Measurements from ENCODE around the gene DOCK2.

The DOCK2 gene

DNA sequence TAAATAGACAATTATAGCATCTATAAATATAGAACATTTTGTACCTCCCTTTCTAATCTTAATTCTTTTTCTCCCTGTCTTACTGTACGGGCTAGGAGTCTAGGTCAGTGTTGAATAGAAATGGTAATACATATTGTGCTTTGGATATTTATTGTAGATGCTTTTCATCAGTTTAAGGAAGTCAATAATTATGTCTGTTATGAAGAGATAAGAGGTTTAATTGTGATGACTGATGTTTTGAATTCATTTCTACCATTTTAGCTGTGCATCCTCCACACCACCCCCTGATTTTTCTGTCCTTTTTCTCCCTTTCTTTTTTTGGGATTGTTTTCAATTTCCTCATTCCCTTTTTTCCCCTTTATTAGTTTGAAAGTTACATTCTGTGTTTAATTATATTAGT is 95.8 kb downstream of the DOCK2 start:
- Histone ChIP-seq H3K27me3 (ENCODE audit: control insufficient read depth in 3 of 3, insufficient read depth in 3 of 3, low read depth in 1 of 3, low read length in 3 of 3) (no peaks in the 10 kb centered on the region), H2BK12ac (ENCODE audit: low read length) (no peak overlapping the region), H2BK120ac (ENCODE audit: low read depth, low read length) (no peak overlapping the region), H3K4me3 (ENCODE audit: low read length in 2 of 2) (no peak overlapping the region), H3K23ac (ENCODE audit: low read depth, low read length, poor library complexity) (no peak overlapping the region), H2BK5ac (ENCODE audit: low read length) (no peak overlapping the region), H3K27ac (replicated peaks; ENCODE audit: low read length) (no peak overlapping the region), H2AFZ (ENCODE audit: low read length) (no peak overlapping the region), H2BK15ac (ENCODE audit: low read length) (no peak overlapping the region), H3K18ac (ENCODE audit: low read length) (no peak overlapping the region), H4K91ac (ENCODE audit: low read depth, low read length, poor library complexity) (no peak overlapping the region), H3K9ac (ENCODE audit: low read depth, low read length, poor library complexity) (no peak overlapping the region), H2AK5ac (ENCODE audit: low read depth, low read length) (no peak overlapping the region), H3K4ac (ENCODE audit: low read length) (no peak overlapping the region), H3K79me1 (ENCODE audit: low read depth, low read length) (no peaks in the 10 kb centered on the region), H3K14ac (ENCODE audit: low read length) (no peak overlapping the region), H4K8ac (ENCODE audit: low read depth, low read length) (no peak overlapping the region), H3K4me1 (ENCODE audit: control insufficient read depth in 2 of 2, insufficient read depth in 1 of 2, low read depth in 1 of 2, low read length in 2 of 2) (no peaks in the 10 kb centered on the region), H3K9me3 (replicated peaks in 1 of 2; ENCODE audit: control insufficient read depth in 2 of 2, insufficient read depth in 1 of 2, low read depth in 1 of 2, low read length in 2 of 2) (no peaks in the 10 kb centered on the region), H3K4me2 (ENCODE audit: insufficient read depth, low read length, poor library complexity, severe bottlenecking) (no peak overlapping the region), H3K36me3 (replicated peaks in 1 of 2; ENCODE audit: control insufficient read depth in 2 of 2, insufficient read depth in 2 of 2, low read length in 2 of 2) (no peaks in the 10 kb centered on the region)
- no CpG with 5 or more reads among the region's 1 CpG for WGBS, 2 donors (ENCODE audit: extremely low coverage in 2 of 2, insufficient read length in 2 of 2, insufficient replicate concordance in 1 of 2)
- DNase-seq (ENCODE audit: low spot score) = no peak

DNA sequence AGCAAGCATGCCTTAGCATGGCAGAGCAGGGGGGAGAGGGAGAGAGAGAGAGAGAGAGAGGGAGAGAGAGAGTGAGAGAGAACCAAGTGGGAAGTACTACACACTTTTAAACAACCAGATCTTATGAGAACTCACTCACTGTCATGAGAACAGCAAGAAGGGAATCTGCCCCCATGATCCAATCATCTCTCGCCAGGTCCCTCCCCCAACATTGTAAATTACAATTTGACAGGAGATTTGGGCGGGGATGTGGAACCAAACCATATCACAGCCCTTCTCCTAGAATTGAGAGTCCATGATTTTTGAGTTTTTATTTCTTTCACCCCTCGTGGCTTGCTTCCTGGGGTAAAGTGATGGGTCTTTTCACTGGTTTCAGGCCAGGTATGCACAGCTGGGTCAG is 98.8 kb downstream of the DOCK2 start:
- no peaks in the 10 kb centered on the region for H3K27me3 ChIP-seq (ENCODE audit: control insufficient read depth in 3 of 3, insufficient read depth in 3 of 3, low read depth in 1 of 3, low read length in 3 of 3)
- H3K27ac ChIP-seq (replicated peaks; ENCODE audit: low read length) = no peak overlapping the region
- H2BK12ac ChIP-seq (ENCODE audit: low read length) = no peak overlapping the region
- H3K18ac ChIP-seq (ENCODE audit: low read length) = no peak overlapping the region
- no peak overlapping the region for H3K23ac ChIP-seq (ENCODE audit: low read depth, low read length, poor library complexity)
- no peaks in the 10 kb centered on the region for H3K79me1 ChIP-seq (ENCODE audit: low read depth, low read length)
- no peak overlapping the region for H4K8ac ChIP-seq (ENCODE audit: low read depth, low read length)
- no peak overlapping the region for H3K4ac ChIP-seq (ENCODE audit: low read length)
- H2BK15ac ChIP-seq (ENCODE audit: low read length) = no peak overlapping the region
- H2BK120ac ChIP-seq (ENCODE audit: low read depth, low read length) = no peak overlapping the region
- H2AK5ac ChIP-seq (ENCODE audit: low read depth, low read length) = no peak overlapping the region
- no peak for DNase-seq (ENCODE audit: low spot score)
- WGBS, 2 donors (ENCODE audit: extremely low coverage in 2 of 2, insufficient read length in 2 of 2, insufficient replicate concordance in 1 of 2) = no CpG with 5 or more reads among the region's 3 CpGs
- H2BK5ac ChIP-seq (ENCODE audit: low read length) = no peak overlapping the region
- H3K4me3 ChIP-seq (ENCODE audit: low read length in 2 of 2) = no peak overlapping the region
- H3K9me3 ChIP-seq (replicated peaks in 1 of 2; ENCODE audit: control insufficient read depth in 2 of 2, insufficient read depth in 1 of 2, low read depth in 1 of 2, low read length in 2 of 2) = no peaks in the 10 kb centered on the region
- no peak overlapping the region for H2AFZ ChIP-seq (ENCODE audit: low read length)
- no peak overlapping the region for H3K4me2 ChIP-seq (ENCODE audit: insufficient read depth, low read length, poor library complexity, severe bottlenecking)
- H3K14ac ChIP-seq (ENCODE audit: low read length) = no peak overlapping the region
- H3K4me1 ChIP-seq (ENCODE audit: control insufficient read depth in 2 of 2, insufficient read depth in 1 of 2, low read depth in 1 of 2, low read length in 2 of 2) = no peaks in the 10 kb centered on the region
- no peak overlapping the region for H4K91ac ChIP-seq (ENCODE audit: low read depth, low read length, poor library complexity)
- H3K36me3 ChIP-seq (replicated peaks in 1 of 2; ENCODE audit: control insufficient read depth in 2 of 2, insufficient read depth in 2 of 2, low read length in 2 of 2) = no peaks in the 10 kb centered on the region
- H3K9ac ChIP-seq (ENCODE audit: low read depth, low read length, poor library complexity) = no peak overlapping the region

DNA sequence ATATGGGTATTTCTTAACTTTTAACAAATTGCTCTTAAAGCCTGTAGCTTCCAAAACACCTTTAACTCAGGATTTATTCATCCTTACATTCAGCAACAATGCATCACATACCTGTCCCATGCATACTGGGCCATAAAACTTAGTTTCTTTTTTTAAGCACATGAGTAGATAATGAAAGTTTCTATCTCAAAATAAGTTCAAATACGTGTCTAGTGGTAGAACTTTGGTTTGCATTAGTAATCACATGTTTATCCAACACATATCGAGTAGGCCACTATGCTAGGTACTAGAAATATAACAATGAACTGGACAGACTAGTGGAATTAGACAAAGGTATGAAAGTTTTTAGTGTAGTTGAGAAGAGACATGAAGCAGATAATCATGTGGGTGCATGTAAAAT is 99.6 kb downstream of the DOCK2 start:
- H2BK5ac ChIP-seq (ENCODE audit: low read length) = no peak overlapping the region
- no peaks in the 10 kb centered on the region for H3K79me1 ChIP-seq (ENCODE audit: low read depth, low read length)
- no peak overlapping the region for H4K91ac ChIP-seq (ENCODE audit: low read depth, low read length, poor library complexity)
- H3K27me3 ChIP-seq (ENCODE audit: control insufficient read depth in 3 of 3, insufficient read depth in 3 of 3, low read depth in 1 of 3, low read length in 3 of 3) = no peaks in the 10 kb centered on the region
- H3K27ac ChIP-seq (replicated peaks; ENCODE audit: low read length) = no peak overlapping the region
- H3K4me1 ChIP-seq (ENCODE audit: control insufficient read depth in 2 of 2, insufficient read depth in 1 of 2, low read depth in 1 of 2, low read length in 2 of 2) = no peaks in the 10 kb centered on the region
- no peak overlapping the region for H3K23ac ChIP-seq (ENCODE audit: low read depth, low read length, poor library complexity)
- no peak overlapping the region for H2AK5ac ChIP-seq (ENCODE audit: low read depth, low read length)
- no peak overlapping the region for H3K4ac ChIP-seq (ENCODE audit: low read length)
- no peaks in the 10 kb centered on the region for H3K36me3 ChIP-seq (replicated peaks in 1 of 2; ENCODE audit: control insufficient read depth in 2 of 2, insufficient read depth in 2 of 2, low read length in 2 of 2)
- H3K4me3 ChIP-seq (ENCODE audit: low read length in 2 of 2) = no peak overlapping the region
- H3K18ac ChIP-seq (ENCODE audit: low read length) = no peak overlapping the region
- WGBS, 2 donors (ENCODE audit: extremely low coverage in 2 of 2, insufficient read length in 2 of 2, insufficient replicate concordance in 1 of 2) = no CpG with 5 or more reads among the region's 2 CpGs
- no peak overlapping the region for H2BK12ac ChIP-seq (ENCODE audit: low read length)
- no peaks in the 10 kb centered on the region for H3K9me3 ChIP-seq (replicated peaks in 1 of 2; ENCODE audit: control insufficient read depth in 2 of 2, insufficient read depth in 1 of 2, low read depth in 1 of 2, low read length in 2 of 2)
- H2AFZ ChIP-seq (ENCODE audit: low read length) = no peak overlapping the region
- H3K9ac ChIP-seq (ENCODE audit: low read depth, low read length, poor library complexity) = no peak overlapping the region
- no peak overlapping the region for H4K8ac ChIP-seq (ENCODE audit: low read depth, low read length)
- no peak overlapping the region for H3K4me2 ChIP-seq (ENCODE audit: insufficient read depth, low read length, poor library complexity, severe bottlenecking)
- H2BK15ac ChIP-seq (ENCODE audit: low read length) = no peak overlapping the region
- no peak overlapping the region for H2BK120ac ChIP-seq (ENCODE audit: low read depth, low read length)
- no peak overlapping the region for H3K14ac ChIP-seq (ENCODE audit: low read length)
- DNase-seq (ENCODE audit: low spot score) = no peak

DNA sequence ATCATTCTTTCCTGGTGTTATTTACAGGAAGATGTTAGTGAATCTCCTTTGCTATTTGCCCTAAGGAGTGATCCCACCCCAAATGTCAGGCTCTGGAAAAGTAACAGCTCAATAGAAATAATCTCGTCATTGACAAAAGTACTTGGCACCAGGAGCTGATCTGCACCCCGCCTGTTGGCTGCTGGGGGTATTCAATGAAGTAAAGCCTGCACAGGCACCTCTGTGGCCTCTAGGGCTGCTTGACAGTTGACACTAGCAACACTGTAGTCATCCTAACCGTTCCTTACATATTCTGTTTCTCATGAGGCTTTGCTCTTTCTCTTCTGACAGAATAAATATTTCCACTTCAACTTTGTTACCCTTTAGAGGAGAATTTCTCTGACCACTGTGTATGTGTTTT is 103.4 kb downstream of the DOCK2 start:
- H3K27me3 ChIP-seq (ENCODE audit: control insufficient read depth in 3 of 3, insufficient read depth in 3 of 3, low read depth in 1 of 3, low read length in 3 of 3) = no peaks in the 10 kb centered on the region
- no peak overlapping the region for H2BK120ac ChIP-seq (ENCODE audit: low read depth, low read length)
- no peak overlapping the region for H3K27ac ChIP-seq (replicated peaks; ENCODE audit: low read length)
- H3K79me1 ChIP-seq (ENCODE audit: low read depth, low read length) = no peaks in the 10 kb centered on the region
- H3K9ac ChIP-seq (ENCODE audit: low read depth, low read length, poor library complexity) = no peak overlapping the region
- DNase-seq (ENCODE audit: low spot score) = no peak
- no peaks in the 10 kb centered on the region for H3K9me3 ChIP-seq (replicated peaks in 1 of 2; ENCODE audit: control insufficient read depth in 2 of 2, insufficient read depth in 1 of 2, low read depth in 1 of 2, low read length in 2 of 2)
- H2BK5ac ChIP-seq (ENCODE audit: low read length) = no peak overlapping the region
- H2BK12ac ChIP-seq (ENCODE audit: low read length) = no peak overlapping the region
- H3K23ac ChIP-seq (ENCODE audit: low read depth, low read length, poor library complexity) = no peak overlapping the region
- H4K8ac ChIP-seq (ENCODE audit: low read depth, low read length) = no peak overlapping the region
- no CpG with 5 or more reads among the region's 3 CpGs for WGBS, 2 donors (ENCODE audit: extremely low coverage in 2 of 2, insufficient read length in 2 of 2, insufficient replicate concordance in 1 of 2)
- H2AFZ ChIP-seq (ENCODE audit: low read length) = no peak overlapping the region
- H2AK5ac ChIP-seq (ENCODE audit: low read depth, low read length) = no peak overlapping the region
- no peak overlapping the region for H3K18ac ChIP-seq (ENCODE audit: low read length)
- no peak overlapping the region for H4K91ac ChIP-seq (ENCODE audit: low read depth, low read length, poor library complexity)
- no peak overlapping the region for H3K4me3 ChIP-seq (ENCODE audit: low read length in 2 of 2)
- H3K4me2 ChIP-seq (ENCODE audit: insufficient read depth, low read length, poor library complexity, severe bottlenecking) = no peak overlapping the region
- H3K36me3 ChIP-seq (replicated peaks in 1 of 2; ENCODE audit: control insufficient read depth in 2 of 2, insufficient read depth in 2 of 2, low read length in 2 of 2) = no peaks in the 10 kb centered on the region
- no peak overlapping the region for H3K14ac ChIP-seq (ENCODE audit: low read length)
- no peaks in the 10 kb centered on the region for H3K4me1 ChIP-seq (ENCODE audit: control insufficient read depth in 2 of 2, insufficient read depth in 1 of 2, low read depth in 1 of 2, low read length in 2 of 2)
- no peak overlapping the region for H3K4ac ChIP-seq (ENCODE audit: low read length)
- H2BK15ac ChIP-seq (ENCODE audit: low read length) = no peak overlapping the region

Measured in neuronal stem cell (in vitro differentiated cells).